GM12878 (cell line): ENCODE measurements around the gene SPTBN1. TPM values are rescaled to one million over a fixed set of nuclear protein-coding genes. Genes with fewer than 3 reads are reported as not detected.

Source experiments
- BCLAF1 ChIP-seq: fragments of 450-650 bp; IDR thresholded peaks from 2 replicates; pipeline ENCODE4 v1.6.1; 2017; ENCODE audit warnings: antibody characterized with exemption, mild to moderate bottlenecking, moderate library complexity
- CREM ChIP-seq: IDR thresholded peaks from 2 replicates; pipeline ENCODE4 v1.6.1; 2014; ENCODE audit warnings: antibody characterized with exemption, low read depth
- E2F8 ChIP-seq: fragments of 450-650 bp; IDR thresholded peaks from 2 replicates; pipeline ENCODE4 v1.6.1; 2018; ENCODE audit warnings: mild to moderate bottlenecking, low read depth, moderate library complexity; ENCODE audit not compliant: partially characterized antibody
- SMAD5 ChIP-seq: IDR thresholded peaks from 2 replicates; pipeline ENCODE4 v1.6.1; 2016; ENCODE audit warnings: antibody characterized with exemption, low read depth
- USF1 ChIP-seq: IDR thresholded peaks from 2 replicates; pipeline ENCODE4 v1.6.1; 2011; ENCODE audit warnings: borderline replicate concordance, low read depth, mild to moderate bottlenecking, moderate library complexity, mixed read lengths, low read length; ENCODE audit not compliant: insufficient read depth; ENCODE audit errors: extremely low read length
- ZNF622 ChIP-seq: fragments of 450-650 bp; IDR thresholded peaks from 2 replicates; pipeline ENCODE4 v1.6.1; 2017; ENCODE audit warnings: mild to moderate bottlenecking, inconsistent platforms
- polyA plus RNA-seq, 11 experiments: library from polyadenylated mRNA; depleted of rRNA in 4 of 11; unstranded in 6 of 11; stranded (reverse) in 5 of 11; fragments of >200 nt; fragmentation: Nextera tagmentation in 4 of 11; fragmentation: Illumina TruSeq in 1 of 11; extraction: Ambion mirVana in 4 of 11; extraction: Trizol in 1 of 11; gene quantifications; 1 replicate in 1 of 11; 2 replicates in 10 of 11; pipeline versions ENCODE4 v1.2.1 to v1.2.3, GENCODE V29; 2011 to 2016; ENCODE audit warnings: inconsistent platforms in 2 of 11, missing spikeins in 2 of 11, low read depth in 1 of 11
- total RNA-seq, 4 experiments: library from RNA; depleted of rRNA in 3 of 4; stranded (reverse); fragments of >200 nt in 3 of 4; fragmentation: Illumina TruSeq in 1 of 4; extraction: Trizol in 1 of 4; gene quantifications; 2 replicates each; pipeline versions ENCODE4 v1.2.1 to v1.2.3, GENCODE V29; 2013 to 2021

Gene SPTBN1
- total and polyA plus RNA-seq, 10 of the 15 experiments (the other 5 are each of a cell fraction or from before 2014, with no cell fraction given): 20.6 to 154 (median 76.7) TPM

- no peak for TF ChIP-seq SMAD5
- TF ChIP-seq ZNF622: no peak
- no peak for TF ChIP-seq E2F8
- TF ChIP-seq CREM: no peak
- TF ChIP-seq BCLAF1: no peak
- TF ChIP-seq USF1: no peak
These were observed 22.8 kb downstream of the SPTBN1 start (continued) for GRCh38 chr2:54478899-54479298.
